Fibroblast of the conjunctiva (primary cell): ENCODE measurements around the gene HOXC9.
"Not testable (repeated sequence)": the region's sequence is repeated elsewhere in the genome, so short reads cannot be mapped to it uniquely, and the experiment has no call there.

ENCODE experiments used
- DNase-seq: peaks from one replicate; pipeline ENCODE4 v3.0.0-alpha.2; 2010; ENCODE audit warnings: low read depth

HOXC9 gene

GRCh38 chr12:54040148-54040494 is 40.2 kb downstream of the HOXC9 start:
- DNase-seq: no peak

- no peak for DNase-seq
Observed at GRCh38 chr12:54040648-54041047, 40.7 kb downstream of the HOXC9 start.

GRCh38 chr12:54041097-54041690 is 41.2 kb downstream of the HOXC9 start:
- no peak for DNase-seq

DNA sequence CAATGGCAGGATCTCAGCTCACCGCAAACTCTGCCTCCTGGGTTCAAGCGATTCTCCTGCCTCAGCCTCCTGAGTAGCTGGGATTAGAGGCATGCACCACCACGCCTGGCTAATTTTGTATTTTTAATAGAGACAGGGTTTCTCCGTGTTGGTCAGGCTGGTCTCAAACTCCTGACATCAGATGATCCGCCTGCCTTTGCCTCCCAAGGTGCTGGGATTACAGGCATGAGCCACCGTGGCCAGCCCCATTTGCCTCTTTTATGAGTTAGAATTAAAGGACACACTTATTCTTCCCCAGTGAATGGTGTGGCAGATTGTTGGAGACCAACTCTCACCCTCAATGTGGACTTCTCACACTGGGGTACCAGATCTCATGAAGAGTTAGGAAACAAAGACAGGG is 42.1 kb downstream of the HOXC9 start:
- not testable (repeated sequence) for DNase-seq

DNA sequence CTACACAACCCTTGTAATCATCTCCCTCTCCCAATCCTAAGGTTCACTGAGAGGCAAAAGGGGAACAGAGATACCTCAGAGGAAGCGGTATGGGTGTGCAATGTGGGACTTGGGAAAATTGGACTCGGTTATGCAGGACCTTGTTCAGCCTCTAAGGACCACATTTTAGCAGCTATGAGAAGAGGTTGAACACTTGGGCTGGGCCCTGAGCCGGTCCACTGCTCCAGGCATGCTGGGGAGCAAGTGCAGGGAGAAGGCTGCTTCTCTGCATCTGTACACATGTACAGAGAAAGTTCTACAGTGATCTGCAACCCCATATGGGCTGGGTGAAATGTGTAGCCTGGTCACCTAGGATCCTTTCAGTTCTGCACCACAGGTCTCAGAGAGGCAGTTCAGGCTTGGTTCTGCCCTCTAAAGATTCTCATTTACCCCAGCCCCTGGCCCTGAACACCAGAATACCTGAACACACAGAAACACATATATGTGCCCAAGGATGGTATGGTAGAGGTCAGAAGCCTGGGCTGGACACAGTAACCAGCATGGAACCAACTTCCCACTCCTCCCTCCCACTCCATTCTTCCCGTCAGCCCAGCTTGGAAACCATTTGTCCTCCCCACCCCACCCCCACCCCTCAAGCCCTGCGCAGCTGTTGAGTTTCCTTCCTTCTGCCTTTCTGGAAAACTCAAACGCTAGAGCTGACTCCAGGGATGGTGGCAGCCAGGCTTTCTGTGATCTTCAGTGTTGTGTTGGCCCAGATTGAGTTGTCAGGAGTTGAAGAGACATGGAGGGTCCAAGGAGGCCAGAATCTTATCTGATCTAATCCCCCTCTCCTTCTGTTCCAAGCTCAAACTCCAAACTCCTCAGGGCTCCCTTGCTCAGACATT is 43.3 kb downstream of the HOXC9 start:
- DNase-seq: no peak

DNA sequence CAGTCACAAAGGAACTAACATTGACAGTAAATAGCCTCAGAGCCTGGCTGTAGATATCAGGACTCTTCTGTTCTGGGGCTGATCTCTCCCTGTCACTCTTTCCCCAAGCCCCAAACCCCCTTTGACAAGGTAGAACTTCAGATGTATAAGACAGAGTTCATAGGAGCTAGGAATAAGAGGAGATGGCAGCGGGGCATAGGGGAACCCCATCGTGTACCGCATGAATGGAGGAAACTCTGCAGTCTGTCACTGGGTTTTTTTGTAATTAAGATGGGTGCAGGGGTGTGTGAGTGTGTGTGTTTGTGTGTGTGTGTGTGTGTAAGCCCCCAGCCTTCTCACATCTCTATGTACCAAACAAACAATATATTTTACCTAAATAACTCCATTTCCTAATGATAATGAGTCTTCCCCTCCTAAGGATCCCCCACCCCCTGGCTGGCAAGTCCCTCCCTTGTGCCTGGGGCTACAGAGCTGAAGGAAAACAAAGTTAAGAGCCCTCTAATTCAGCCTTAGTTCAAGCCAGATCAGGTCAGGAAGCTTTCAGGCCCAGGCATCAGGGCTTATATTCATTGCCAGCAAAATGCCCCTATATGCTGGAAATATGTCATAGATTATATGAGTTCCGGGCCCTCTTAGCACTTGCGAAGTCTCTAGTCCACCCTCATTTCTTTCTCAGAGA is 44.6 kb downstream of the HOXC9 start:
- no peak for DNase-seq

DNA sequence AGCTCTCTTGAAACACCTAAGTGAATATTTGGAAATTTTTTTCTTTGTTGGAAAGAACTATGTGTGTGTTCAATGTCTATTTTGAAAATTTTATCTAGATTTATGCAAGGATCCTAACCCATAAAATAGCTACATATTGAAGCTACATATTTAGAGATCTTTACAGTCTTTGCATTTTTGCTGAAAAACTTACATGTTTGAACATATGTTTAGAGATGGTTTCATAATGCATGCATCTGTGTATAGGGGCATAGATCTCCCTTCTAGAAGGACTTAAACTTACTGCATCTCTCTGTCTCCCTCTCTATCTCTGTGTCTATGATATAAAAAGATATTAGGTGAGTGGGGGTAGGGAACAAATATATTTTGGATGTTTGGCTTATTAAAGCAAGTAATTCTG is 45.4 kb downstream of the HOXC9 start:
- DNase-seq: no peak

DNA sequence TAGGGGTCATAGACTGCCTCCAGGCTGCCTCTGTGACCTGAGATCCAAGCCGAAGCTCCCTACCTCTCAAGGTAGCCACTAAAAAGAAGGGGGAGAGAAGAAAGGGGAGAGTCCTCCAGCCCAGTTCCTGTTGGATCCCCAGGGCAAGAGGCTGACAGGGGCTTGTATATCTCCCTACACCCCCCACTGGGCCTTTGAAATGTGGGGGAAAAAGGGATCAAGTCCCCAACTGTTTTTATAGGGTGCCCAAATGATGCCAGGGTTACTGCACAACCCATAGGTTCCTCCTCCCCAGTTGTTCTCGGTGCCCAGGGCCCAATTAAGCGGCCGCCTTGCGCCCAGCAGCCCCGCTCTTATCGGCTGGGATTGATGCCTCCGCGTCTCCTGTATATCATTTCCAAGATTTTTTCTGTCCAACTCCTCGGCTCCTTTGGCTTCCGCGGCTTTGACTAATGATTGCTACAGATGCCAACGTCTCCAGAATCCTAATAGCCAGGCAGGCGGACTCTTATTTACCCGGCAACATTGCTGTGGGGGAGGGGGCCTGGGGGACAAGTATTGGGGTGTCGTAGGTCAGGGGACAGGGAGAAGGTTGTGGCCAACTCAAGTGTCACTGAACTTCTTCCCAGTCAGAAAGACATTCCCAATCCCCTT is 46.0 kb downstream of the HOXC9 start:
- no peak for DNase-seq

GRCh38 chr12:54046809-54047159 is 46.8 kb downstream of the HOXC9 start:
- DNase-seq: no peak

GRCh38 chr12:54047160-54047963 is 47.4 kb downstream of the HOXC9 start:
- DNase-seq: no peak

- no peak for DNase-seq
Observed at GRCh38 chr12:54047964-54048303, 48.0 kb downstream of the HOXC9 start.

DNA sequence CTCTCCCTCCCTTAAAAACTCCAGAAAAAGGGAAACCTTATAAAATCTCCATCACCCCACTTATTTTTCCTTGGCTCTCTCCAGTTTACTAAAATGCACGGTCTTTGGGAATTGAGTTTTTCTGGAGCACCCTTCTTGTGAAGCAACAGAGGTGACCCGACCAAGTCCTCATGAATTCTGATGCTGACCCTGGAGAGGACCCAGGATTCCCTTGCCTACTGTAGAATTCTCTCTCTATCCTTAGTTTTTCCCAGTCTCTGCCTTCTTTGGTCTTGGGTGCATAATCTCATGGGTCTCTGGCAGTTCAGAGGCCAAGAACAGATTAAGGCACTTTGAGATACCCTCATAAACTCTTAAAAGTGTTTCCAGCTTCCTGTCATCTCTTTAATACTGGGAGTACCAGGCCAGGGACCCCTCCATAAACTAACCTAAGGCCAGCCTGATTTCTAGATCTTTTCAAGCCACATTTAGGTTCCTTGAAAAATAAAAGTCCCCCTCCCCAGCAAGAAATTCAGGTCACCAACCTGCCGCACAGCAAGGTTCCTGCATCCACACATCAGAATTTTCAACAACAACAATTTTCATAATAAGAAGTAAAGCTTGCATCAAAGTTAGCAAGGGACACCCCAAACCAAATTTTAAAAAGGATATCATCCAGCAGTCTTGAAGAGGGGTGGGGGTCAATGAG is 48.6 kb downstream of the HOXC9 start:
- no peak for DNase-seq

GRCh38 chr12:54049108-54049507 is 49.1 kb downstream of the HOXC9 start:
- DNase-seq: no peak

- DNase-seq: no peak
Observed at GRCh38 chr12:54050482-54050810, 50.5 kb downstream of the HOXC9 start.

- no peak for DNase-seq
Observed at GRCh38 chr12:54051026-54051842, 51.3 kb downstream of the HOXC9 start.

DNA sequence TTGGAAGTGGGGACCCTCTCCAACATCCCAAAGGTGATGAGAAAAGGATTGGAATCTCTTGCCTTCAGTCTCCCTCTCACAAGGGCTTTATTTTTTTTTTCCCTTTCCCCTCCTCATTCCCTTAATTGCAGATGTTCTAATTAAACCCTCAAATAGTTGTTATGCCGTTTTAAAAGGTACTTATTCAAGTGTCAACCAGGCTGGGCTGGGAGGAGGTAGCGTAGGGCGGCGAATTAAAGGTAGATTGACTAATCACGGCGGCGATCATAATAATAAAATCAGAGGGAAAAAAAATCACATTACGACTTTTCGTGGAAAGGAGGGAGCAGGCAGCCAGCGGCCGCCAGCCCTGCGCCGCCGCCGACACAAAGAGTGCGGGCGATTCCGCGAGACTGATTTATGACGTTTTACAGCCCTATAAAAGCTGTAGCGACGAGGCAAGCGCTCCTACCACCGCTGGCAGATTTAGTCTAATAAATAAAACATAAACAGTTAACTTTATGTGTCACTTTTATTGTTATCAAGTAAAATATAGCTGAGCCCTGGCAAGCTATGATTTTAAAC is 52.0 kb downstream of the HOXC9 start:
- DNase-seq: no peak

DNA sequence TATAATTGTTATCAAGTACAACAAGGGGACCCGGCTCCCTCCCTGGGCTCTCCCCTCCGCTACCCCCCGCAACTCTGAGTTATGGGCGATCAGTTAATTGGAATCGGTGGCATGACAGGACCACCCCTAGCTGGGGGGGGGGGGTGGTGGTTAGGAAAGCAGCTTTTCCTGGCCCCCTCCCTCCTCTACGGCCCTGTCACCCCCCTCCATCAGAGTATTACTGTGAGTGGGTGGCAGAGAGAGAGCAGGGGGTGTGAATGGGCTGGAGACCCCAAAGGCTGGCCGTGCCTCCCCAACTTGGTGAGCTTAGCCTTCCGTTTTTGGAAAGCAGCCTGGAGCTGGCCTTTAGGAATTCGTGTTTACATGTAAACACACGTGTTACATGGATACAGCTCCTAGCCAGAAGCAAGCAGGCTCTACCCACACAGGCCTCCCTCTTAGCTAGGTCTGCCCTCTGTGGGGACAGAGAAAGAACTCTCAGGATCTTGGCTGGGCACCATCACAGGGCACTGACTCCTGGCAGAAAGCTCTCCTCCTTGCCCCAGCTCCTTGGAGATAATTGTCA is 52.6 kb downstream of the HOXC9 start:
- no peak for DNase-seq
